CD4-positive, alpha-beta T cell (primary cell): Measurements from ENCODE around the gene PCDH9. TPM values are rescaled to one million over a fixed set of nuclear protein-coding genes. Genes with fewer than 3 reads are reported as not detected.

Experiments used
- ATAC-seq: fragments of 200-7000 bp; cut with Tn5 transposase; one replicate; pipeline ENCODE4 v1.10.0; 2022; ENCODE audit warnings: mild to moderate bottlenecking; ENCODE audit not compliant: poor library complexity
- CTCF ChIA-PET: fragments of 350-600 bp; sonication (Branson Sonifier 250); formaldehyde crosslinking; loops from one replicate; lab custom pipeline; 2021; ENCODE audit warnings: antibody characterized with exemption, inconsistent platforms; lab: Charles Lee
- POLR2A ChIA-PET: fragments of 350-600 bp; sonication (Branson Sonifier 250); formaldehyde crosslinking; loops from one replicate; lab custom pipeline; 2021; ENCODE audit warnings: antibody characterized with exemption, inconsistent platforms; lab: Charles Lee
- DNase-seq, 14 experiments: peaks; one replicate each; pipeline ENCODE4 v3.0.0-alpha.2; 2013 to 2020; ENCODE audit warnings: mixed read lengths in 2 of 14
- H3K27ac ChIP-seq, 2 donors: one replicate each; pipeline versions ENCODE4 v1.5.1 to v1.7.0; 2013; ENCODE audit warnings: low read length in 2 of 2, low read depth in 1 of 2, mild to moderate bottlenecking in 1 of 2
- H3K27me3 ChIP-seq, 2 experiments: 1 replicate in 1 of 2; 2 replicates in 1 of 2; pipeline versions ENCODE4 v1.6.1 to v1.7.0; 2013; ENCODE audit warnings: low read length in 2 of 2, control low read depth in 1 of 2, mild to moderate bottlenecking in 1 of 2, moderate library complexity in 1 of 2; ENCODE audit not compliant: insufficient read depth in 2 of 2, control insufficient read depth in 1 of 2
- H3K36me3 ChIP-seq: one replicate; pipeline ENCODE4 v1.6.1; 2013; ENCODE audit warnings: low read length, control low read depth; ENCODE audit not compliant: insufficient read depth
- H3K4me1 ChIP-seq: one replicate; pipeline ENCODE4 v1.6.1; 2013; ENCODE audit warnings: low read length, control low read depth; ENCODE audit not compliant: insufficient read depth
- H3K4me3 ChIP-seq: one replicate; pipeline ENCODE4 v1.5.1; 2013; ENCODE audit warnings: mild to moderate bottlenecking, low read length, moderate library complexity
- H3K9me3 ChIP-seq, 2 experiments: 1 replicate in 1 of 2; 2 replicates in 1 of 2; pipeline versions ENCODE4 v1.6.1 to v1.7.0; 2013; ENCODE audit warnings: low read length in 2 of 2, mild to moderate bottlenecking in 2 of 2, control low read depth in 1 of 2, moderate library complexity in 1 of 2; ENCODE audit not compliant: control insufficient read depth in 1 of 2, insufficient read depth in 1 of 2
- H3K27ac Mint-ChIP-seq: one replicate; pipeline ENCODE4 v1.8.0; 2020; ENCODE audit warnings: mixed read lengths
- H3K27me3 Mint-ChIP-seq: one replicate; pipeline ENCODE4 v1.8.0; 2021; ENCODE audit warnings: mixed read lengths
- H3K36me3 Mint-ChIP-seq: one replicate; pipeline ENCODE4 v1.8.0; 2021; ENCODE audit warnings: low read depth, mixed read lengths
- H3K4me1 Mint-ChIP-seq: one replicate; pipeline ENCODE4 v1.8.0; 2021; ENCODE audit warnings: low read depth, mixed read lengths
- H3K4me3 Mint-ChIP-seq: one replicate; pipeline ENCODE4 v1.8.0; 2020; ENCODE audit warnings: mild to moderate bottlenecking, mixed read lengths
- H3K9me3 Mint-ChIP-seq: one replicate; pipeline ENCODE4 v1.8.0; 2020; ENCODE audit warnings: mixed read lengths
- CTCF ChIP-seq: fragments of 200-600 bp; IDR thresholded peaks from one replicate; pipeline ENCODE4 v1.8.0; 2022; ENCODE audit warnings: antibody characterized with exemption, mild to moderate bottlenecking
- intact Hi-C, 2 experiments: fragments of 100-400 bp; cut with DNase I in 1 of 2; cut with micrococcal nuclease in 1 of 2; formaldehyde crosslinking; loops; one replicate each; pipeline versions ENCODE4 v1.15.1 to v1.9.0; 2023 to 2025; cut with DNase I, micrococcal nuclease
- total RNA-seq, 174 experiments: library from RNA in 2 of 174; stranded (reverse) in 2 of 174; gene quantifications; one replicate each; pipeline ENCODE4 v1.2.3 and lab custom pipeline; 2021 to 2026

Gene PCDH9
- total RNA-seq, 2 experiments from 2014 or later: 0.08 to 0.19 TPM

GRCh38 chr13:66661336-66661735 is 568.8 kb downstream of the PCDH9 start:
- no peak for TF ChIP-seq CTCF
- Mint-ChIP-seq H3K36me3 (no peaks in the 10 kb centered on the region), H3K4me1 (no peaks in the 10 kb centered on the region), H3K27ac (no peak overlapping the region), H3K4me3 (no peak overlapping the region), H3K9me3 (no peaks in the 10 kb centered on the region), H3K27me3 (no peaks in the 10 kb centered on the region)
- Histone ChIP-seq H3K4me1 (no peaks in the 10 kb centered on the region), H3K4me3 (no peak overlapping the region), H3K9me3 (peaks cover 0 to 7% of the 10 kb centered on the region in 2 experiments), H3K27ac (no peak overlapping the region), H3K27me3 (no peaks in the 10 kb centered on the region), H3K36me3 (no peaks in the 10 kb centered on the region)
- DNase-seq (no peak), ATAC-seq (no peak)
- CTCF ChIA-PET: no interaction called here
- intact Hi-C loops: no loop called here
- POLR2A ChIA-PET: no interaction called here

GRCh38 chr13:66660468-66660813 is 569.7 kb downstream of the PCDH9 start:
- H3K27me3 ChIP-seq: no peaks in the 10 kb centered on the region
- H3K4me1 ChIP-seq: no peaks in the 10 kb centered on the region
- H3K4me1 Mint-ChIP-seq: no peaks in the 10 kb centered on the region
- H3K27me3 Mint-ChIP-seq: no peaks in the 10 kb centered on the region
- no peaks in the 10 kb centered on the region for H3K9me3 Mint-ChIP-seq
- no peaks in the 10 kb centered on the region for H3K36me3 Mint-ChIP-seq
- no peak for TF ChIP-seq CTCF
- DNase-seq (no peak), ATAC-seq (no peak)
- intact Hi-C loops: no loop called here
- H3K4me3 Mint-ChIP-seq: no peak overlapping the region
- no peak overlapping the region for H3K27ac ChIP-seq
- CTCF ChIA-PET: no interaction called here
- no peaks in the 10 kb centered on the region for H3K36me3 ChIP-seq
- peaks cover 0 to 3% of the 10 kb centered on the region in 2 experiments for H3K9me3 ChIP-seq
- POLR2A ChIA-PET: no interaction called here
- no peak overlapping the region for H3K27ac Mint-ChIP-seq
- no peak overlapping the region for H3K4me3 ChIP-seq

- H3K4me1 Mint-ChIP-seq: no peaks in the 10 kb centered on the region
- Histone ChIP-seq H3K36me3 (no peaks in the 10 kb centered on the region), H3K9me3 (peaks cover 0 to 3% of the 10 kb centered on the region in 2 experiments), H3K4me3 (no peak overlapping the region), H3K27me3 (no peaks in the 10 kb centered on the region), H3K4me1 (no peaks in the 10 kb centered on the region), H3K27ac (no peak overlapping the region)
- H3K9me3 Mint-ChIP-seq: no peaks in the 10 kb centered on the region
- no peak overlapping the region for H3K27ac Mint-ChIP-seq
- no peak for TF ChIP-seq CTCF
- H3K27me3 Mint-ChIP-seq: no peaks in the 10 kb centered on the region
- ATAC-seq: no peak
- intact Hi-C loops: no loop called here
- CTCF ChIA-PET: no interaction called here
- POLR2A ChIA-PET: no interaction called here
- no peaks in the 10 kb centered on the region for H3K36me3 Mint-ChIP-seq
- no peak overlapping the region for H3K4me3 Mint-ChIP-seq
- no peak for DNase-seq
These were observed 570.3 kb downstream of the PCDH9 start for GRCh38 chr13:66659701-66660467.
